H1 (cell line): ENCODE results near the gene EYA2. TPM values are rescaled to one million over a fixed set of nuclear protein-coding genes. Genes with fewer than 3 reads are reported as not detected.

Experiments used
- RXRA ChIP-seq: IDR thresholded peaks from 2 replicates; pipeline ENCODE4 v1.6.1; 2011; ENCODE audit warnings: low read depth, mild to moderate bottlenecking, low read length, moderate library complexity; ENCODE audit not compliant: insufficient read depth
- SIX5 ChIP-seq: IDR thresholded peaks from 2 replicates; pipeline ENCODE4 v1.6.1; 2011; ENCODE audit warnings: mild to moderate bottlenecking, low read depth, low read length
- SRF ChIP-seq: IDR thresholded peaks from 2 replicates; pipeline ENCODE4 v1.6.1; 2011; ENCODE audit warnings: mild to moderate bottlenecking, low read depth, low read length, moderate library complexity
- ZNF274 ChIP-seq: IDR thresholded peaks from 2 replicates; pipeline ENCODE4 v1.7.0; 2012; ENCODE audit warnings: low read length, borderline replicate concordance; ENCODE audit errors: extremely low read depth
- polyA plus RNA-seq, 7 experiments: library from polyadenylated mRNA; depleted of rRNA in 3 of 7; stranded (reverse) in 5 of 7; unstranded in 2 of 7; fragments of >200 nt in 5 of 7; fragments of 200-250 nt in 2 of 7; gene quantifications; 1 replicate in 5 of 7; 2 replicates in 1 of 7; 4 replicates in 1 of 7; pipeline versions ENCODE4 v1.2.1 to v1.2.3, GENCODE V29; 2011 to 2013; ENCODE audit warnings: missing spikeins in 2 of 7, mixed read lengths in 2 of 7
- total RNA-seq: library from RNA; stranded (reverse); fragmentation: NEBNext Ultra II Directional; extraction: Animal tissue kit (Norgen Biotek cat#: 25700); gene quantifications from 2 replicates; pipeline ENCODE4 v1.2.1, GENCODE V29; 2021

Gene EYA2
- total and polyA plus RNA-seq, 2 of the 8 experiments (the other 6 are each of a cell fraction or from before 2014, with no cell fraction given), result 1.6 to 1.7 TPM

DNA sequence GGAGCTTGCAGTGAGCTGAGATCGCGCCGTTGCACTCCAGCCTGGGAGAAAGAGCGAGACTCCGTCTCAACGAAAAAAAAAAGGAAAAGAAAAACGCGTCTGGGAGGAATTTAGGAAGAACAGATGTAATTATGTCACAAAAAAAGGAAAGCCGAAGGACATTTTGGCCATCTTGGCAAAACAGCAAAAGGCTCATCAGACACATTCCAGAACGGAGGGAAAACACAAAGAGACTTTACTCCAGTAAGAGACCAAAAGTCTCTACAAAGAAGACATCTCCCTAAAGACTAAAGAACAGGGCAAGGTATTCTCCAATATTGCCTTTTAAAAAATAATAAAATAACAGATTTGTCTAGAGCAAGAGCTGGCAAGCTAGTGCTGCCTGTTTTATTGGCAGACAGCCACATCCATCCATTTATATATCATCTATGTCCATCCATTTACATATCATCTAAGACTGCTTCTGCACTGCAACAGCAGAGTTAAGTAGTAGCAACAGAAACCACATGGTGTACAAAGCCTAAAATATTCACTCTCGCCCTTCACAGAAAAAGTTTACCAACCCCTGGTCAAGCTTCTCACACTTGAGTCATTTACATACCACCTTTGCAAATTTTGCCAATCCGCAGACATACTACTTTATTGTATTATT lies 328.0 kb downstream of the EYA2 start (continued):
- TF ChIP-seq SRF (no peak), SIX5 (no peak), RXRA (no peak), ZNF274 (no peak)
